Caki2 (cell line): ENCODE results near the gene SPEG. TPM values are rescaled to one million over a fixed set of nuclear protein-coding genes. Genes with fewer than 3 reads are reported as not detected.

Source experiments
- DNase-seq: peaks from one replicate; pipeline ENCODE4 v3.0.0-alpha.2; 2015; ENCODE audit warnings: low read depth
- in situ Hi-C: cut with HindIII; loops from 2 replicates; pipeline ENCODE4 v1.10.0; 2016; ENCODE audit warnings: low sequenced_read_pairs, low pct_unique_long_range_greater_than_20kb, mixed read lengths
- total RNA-seq: library from RNA; depleted of rRNA; stranded (reverse); fragments of >200 nt; shearing (Covaris generic); gene quantifications from 2 replicates; pipeline ENCODE4 v1.2.3, GENCODE V29; 2014; ENCODE audit warnings: low replicate concordance

The SPEG gene
- total RNA-seq, 1 experiment from 2014 or later: 8.4 TPM

DNA sequence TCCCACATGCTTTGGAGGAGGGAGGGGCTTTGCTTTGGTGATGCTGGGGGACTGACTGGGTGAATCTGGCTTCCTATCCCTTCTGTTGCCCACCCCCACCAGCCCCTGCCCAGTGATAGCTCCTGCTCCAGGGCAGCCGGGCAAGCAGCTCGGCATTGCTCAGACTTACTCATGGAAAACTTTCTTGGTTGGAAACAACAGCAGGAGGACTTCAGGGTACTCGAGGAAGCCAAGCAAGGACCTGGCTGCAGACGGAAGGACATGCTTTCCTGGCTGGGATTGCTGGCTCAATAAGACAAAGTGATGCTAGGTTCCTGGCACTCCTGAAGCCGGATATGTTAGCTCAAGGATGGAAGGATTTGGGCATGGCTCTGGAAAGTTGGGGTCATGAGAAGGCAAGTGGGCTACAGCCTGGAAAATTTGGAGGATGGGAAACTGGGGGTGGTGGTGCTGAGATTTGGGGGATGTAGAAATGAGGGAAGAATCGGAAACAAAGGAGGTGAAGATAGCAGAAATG, 3.1 kb downstream of the SPEG start:
- DNase-seq: no peak
- in situ Hi-C loops: no loop called here

DNA sequence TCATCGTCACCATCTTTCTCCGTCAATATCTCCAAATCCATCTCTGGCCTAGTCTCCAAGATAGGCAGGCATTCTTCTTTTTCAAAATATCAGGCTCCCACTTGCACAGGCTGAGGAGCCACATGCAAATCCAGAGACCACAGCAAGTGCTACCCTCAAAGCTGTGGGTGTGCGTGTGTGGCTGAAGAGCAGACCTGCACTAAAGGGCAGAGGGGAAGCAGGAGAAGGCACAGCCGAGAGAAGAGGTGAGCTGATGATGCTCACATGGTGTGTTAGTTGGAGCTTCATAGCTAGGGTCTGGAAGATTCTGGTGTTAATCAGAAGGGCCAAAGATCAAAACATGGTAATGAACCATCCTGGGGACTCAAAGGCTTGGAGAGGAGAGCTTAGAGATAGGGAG, 3.8 kb downstream of the SPEG start:
- DNase-seq: no peak
- in situ Hi-C loops: no loop called here

DNA sequence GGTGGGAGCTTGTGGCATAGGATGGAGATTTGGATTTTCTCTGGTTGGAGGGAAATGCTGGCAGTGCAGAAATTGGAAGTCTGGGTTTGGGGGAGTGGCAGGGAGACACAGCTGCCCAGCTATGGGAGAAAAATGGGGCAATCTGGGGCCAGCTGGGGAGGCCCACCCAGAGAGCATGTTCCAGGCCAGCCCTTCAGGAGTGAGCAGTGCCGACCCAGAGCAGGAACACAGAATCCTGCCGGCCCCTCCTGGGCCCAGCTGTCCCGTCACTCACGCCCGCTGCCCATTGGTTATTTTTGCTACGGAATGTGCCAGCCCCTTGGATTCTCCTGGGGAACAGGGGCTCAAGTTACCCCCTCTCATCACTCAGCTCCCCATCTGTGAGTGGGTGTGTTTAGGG, 4.9 kb downstream of the SPEG start:
- in situ Hi-C loops: no loop called here
- DNase-seq: no peak

DNA sequence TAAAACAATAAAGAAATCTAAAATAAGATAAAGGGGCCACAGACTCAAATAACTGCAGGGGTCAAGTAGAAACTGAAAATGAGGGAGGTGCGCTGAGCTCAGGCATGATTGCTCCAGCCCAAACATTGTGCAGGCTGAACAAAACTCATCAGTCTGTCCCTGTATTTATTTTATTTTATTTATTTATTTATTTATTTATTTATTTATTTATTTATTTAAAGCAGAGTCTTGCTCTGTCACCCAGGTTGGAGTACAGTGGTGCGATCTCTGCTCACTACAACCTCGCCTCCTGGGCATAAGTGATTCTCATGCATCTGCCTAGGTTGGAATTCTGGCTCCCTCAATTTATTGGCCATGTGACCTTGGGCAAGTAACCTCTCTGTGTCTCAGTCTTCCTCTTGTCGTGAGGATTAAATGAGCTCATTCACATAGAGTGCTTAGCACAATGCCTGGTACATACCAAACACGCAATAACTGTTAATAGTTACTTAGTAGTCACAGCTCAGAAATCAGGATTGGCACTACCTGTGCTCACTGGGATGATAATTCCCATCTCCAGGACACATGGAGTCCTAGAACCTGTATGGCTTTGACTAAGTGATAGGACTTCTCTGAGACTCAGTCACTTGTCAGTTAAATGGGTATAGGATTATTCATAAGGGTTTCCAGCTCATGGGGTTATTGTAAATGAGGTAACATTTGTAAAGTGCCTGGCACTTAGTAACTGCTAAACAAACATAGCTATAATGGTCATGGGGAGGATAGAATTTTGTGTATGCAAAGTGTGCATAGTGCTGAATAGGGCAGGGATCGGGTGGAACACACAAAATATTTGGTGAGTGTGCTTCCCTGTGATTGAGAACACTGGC, 6.0 kb downstream of the SPEG start:
- no peak for DNase-seq

DNA sequence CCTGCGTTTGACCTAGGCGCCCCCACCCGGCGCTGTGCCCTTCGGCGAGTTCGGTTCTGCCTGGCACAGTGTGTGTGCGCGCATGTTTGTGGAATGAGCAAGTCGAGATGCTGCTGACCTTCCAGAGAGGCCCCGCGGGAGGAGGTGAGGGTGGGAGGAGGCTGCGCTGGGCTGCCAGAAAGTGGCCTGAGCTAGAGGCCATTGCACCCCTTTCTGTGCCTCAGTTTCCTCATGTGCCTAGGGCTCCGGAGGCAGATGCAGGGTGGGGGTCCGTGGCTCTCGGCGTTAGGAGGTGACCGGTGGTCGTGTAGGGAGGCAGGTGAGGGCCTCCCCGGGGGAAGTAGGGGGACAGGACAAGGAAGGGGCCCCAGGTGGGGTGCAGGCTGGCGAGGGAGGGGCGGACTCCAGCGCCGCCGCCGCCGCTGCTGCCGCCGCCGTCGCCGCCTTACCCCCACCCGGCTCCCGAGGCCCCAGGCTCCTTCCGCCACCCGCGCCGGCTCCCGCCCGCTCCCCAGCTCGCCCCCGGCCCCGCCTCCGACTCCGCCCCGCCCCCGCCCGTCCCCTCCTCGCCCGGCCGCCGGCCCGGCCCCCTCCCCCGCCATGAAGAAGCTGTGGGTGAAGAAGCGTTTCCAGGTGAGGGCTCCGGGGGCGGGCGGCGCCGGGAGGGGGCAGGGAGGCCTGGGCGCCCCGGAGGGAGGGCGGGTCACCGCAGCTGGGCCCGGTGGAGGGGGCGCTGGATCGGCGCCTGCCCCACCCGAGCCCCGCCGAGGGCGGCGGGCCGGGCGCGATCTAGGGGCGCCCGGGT, 7.0 kb downstream of the SPEG start:
- in situ Hi-C loops: no loop called here
- DNase-seq: peak; percentile 16

More for the DNA sequence above, 6.0 kb downstream of the SPEG start:
- in situ Hi-C loops: no loop called here

DNA sequence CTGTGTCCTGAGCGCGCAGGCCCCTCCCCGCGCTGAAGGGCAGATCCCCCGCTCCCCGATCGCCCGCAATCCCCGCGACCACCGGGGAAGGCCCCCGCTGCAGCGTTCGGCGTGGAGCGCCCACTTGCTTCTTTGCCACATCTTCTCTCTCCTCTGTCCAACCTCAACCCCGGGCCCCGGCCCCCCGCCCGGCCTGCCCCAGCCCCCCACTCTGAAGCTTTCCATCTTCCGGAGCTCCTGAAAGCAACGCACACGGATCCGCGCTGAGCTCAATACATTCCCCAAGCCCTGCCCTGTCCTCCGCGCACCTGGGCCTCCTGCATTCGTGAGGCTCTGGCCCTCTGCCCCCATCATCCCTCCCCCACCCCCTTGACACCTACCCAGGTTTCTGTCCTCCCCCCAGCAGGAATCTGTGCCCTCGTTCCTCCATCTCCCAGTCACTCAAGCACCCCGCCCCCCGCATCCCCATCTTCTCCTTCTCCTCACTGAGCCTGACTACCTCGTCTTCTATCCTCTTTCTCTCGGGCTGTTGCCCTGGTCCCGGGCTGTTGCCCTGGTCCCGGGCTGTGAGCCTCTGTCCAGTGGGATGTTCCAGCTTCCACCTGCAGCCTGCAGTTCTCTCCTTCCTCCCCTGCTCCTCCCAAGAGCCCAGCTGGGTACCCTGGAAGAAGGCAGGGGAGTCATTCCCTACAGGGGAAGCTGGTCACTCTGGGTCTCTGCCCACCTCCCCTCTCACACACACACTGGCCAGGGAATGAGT, 7.8 kb downstream of the SPEG start:
- DNase-seq: no peak

DNA sequence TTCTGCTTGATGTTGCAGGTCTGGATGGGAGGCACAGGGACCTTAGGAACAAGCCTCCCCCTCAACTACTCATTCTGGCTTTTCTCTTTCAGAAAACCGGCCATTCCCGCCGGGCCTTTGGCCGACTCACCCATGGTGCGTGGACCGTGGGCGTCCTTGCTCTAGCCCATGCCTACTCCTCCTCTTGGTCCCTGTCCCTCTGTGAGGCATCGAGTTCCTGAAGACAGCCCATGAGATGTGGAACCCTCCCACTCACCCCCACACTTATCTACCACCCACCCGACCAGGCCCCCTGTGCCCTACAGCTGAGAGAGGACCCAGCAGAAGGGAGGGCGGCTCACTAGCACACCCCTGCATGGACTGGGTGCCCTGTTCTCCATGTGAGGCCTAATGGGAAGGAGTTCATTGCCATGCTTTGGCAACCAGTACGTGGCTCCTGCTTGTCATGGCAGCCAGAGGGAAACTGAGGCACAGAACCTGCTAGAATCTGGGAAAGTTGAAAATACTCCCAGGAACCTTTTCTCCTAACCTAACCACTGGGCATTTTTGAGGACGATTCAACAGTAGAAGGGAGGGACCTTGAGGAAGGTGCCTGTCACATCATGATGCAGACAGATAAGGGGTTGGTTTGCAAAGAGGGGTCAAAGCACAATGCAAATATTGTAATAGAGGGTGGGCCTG, 8.5 kb downstream of the SPEG start:
- in situ Hi-C loops: no loop called here
- DNase-seq: no peak

More for the DNA sequence above, 7.8 kb downstream of the SPEG start:
- in situ Hi-C loops: no loop called here

DNA sequence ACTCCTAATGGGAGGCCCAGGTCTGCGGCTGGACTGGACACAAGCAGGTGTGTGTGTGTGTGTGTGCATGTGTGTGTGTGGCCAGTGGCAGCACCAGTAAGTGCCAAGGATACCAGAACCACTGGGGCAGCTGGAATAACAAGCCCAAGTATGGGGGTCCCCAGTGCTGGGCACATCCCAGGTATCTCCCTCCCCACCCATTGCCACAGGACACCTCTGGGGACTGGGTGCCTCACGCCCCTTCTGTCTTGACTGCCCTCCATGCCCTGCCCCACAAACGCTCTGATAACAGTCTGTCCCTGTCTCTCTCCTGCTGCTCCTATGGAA, 9.0 kb downstream of the SPEG start:
- in situ Hi-C loops: no loop called here
- DNase-seq: no peak

DNA sequence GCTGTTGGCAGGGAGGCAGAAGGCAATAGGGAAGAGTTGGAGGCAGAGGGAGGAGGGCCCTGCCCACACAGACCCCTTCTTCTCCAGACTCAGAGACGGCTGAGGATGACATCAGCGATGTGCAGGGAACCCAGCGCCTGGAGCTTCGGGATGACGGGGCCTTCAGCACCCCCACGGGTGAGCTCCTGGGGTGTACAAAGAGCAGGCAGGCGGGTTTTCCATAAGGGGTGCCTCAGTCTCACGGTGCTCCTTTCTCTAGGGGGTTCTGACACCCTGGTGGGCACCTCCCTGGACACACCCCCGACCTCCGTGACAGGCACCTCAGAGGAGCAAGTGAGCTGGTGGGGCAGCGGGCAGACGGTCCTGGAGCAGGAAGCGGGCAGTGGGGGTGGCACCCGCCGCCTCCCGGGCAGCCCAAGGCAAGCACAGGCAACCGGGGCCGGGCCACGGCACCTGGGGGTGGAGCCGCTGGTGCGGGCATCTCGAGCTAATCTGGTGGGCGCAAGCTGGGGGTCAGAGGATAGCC, 10.0 kb downstream of the SPEG start:
- DNase-seq: no peak
- in situ Hi-C loops: no loop called here

DNA sequence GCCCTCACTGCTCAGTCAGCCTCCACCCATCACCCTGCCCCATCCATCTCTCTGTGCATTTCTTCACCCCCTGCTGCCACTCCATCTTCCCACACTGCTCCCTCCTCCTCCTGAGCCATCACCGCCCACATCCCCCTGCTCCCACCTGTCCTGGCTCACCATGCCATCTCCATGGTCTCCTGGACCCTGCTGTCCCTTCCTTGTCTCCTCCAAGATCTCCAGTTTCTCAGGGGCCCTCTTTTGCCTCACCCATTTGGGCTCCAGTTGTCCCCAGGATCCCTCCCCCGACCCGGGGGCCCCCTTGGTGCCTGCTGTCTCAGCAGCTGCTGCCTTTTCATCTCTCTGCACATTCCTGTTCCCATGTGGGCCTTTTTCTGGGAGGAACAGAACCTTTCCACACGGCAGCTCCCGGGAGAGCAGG, 10.6 kb downstream of the SPEG start:
- in situ Hi-C loops: no loop called here
- DNase-seq: no peak

DNA sequence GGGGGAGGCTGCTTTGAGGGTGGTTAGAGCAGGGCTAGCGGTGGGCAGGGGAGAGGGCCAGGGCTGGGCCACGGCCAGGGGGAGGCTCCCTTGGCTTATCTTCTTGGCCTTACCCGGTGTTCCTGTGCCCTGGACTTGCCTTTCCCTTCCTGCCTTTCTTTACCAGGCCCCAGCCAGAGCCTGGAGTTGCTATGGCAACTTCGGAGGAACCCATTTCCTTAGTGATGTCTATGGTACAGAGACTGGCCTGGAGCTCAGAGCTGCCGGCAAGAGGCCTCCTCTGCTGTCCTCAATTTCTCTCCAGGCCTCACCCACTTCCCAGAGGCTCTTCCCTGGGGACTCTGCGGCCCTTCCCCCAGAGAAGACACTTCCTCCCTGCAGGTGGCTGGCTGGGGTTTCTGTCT, 11.5 kb downstream of the SPEG start:
- DNase-seq: no peak

DNA sequence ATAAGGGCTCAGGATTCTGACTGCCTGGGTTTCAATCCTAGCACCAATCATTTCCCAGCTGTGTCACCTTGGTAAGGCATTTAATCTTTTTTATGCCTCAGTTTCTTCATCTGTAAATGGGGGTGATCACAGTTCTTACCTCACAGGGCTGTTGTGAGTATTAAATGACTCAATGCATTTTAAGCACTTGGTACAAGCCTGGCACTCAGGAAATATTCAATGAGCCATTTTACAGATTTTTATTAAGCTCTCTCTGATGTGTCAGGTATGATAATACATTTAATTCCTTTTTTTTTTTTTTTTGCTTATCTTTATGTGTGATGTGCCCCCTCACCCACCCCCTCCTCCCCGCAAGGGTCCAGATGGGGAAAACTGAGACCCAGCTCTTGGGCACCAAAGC, 12.0 kb downstream of the SPEG start:
- no peak for DNase-seq
- in situ Hi-C loops: no loop called here

More for the DNA sequence above, 11.5 kb downstream of the SPEG start:
- in situ Hi-C loops: no loop called here

DNA sequence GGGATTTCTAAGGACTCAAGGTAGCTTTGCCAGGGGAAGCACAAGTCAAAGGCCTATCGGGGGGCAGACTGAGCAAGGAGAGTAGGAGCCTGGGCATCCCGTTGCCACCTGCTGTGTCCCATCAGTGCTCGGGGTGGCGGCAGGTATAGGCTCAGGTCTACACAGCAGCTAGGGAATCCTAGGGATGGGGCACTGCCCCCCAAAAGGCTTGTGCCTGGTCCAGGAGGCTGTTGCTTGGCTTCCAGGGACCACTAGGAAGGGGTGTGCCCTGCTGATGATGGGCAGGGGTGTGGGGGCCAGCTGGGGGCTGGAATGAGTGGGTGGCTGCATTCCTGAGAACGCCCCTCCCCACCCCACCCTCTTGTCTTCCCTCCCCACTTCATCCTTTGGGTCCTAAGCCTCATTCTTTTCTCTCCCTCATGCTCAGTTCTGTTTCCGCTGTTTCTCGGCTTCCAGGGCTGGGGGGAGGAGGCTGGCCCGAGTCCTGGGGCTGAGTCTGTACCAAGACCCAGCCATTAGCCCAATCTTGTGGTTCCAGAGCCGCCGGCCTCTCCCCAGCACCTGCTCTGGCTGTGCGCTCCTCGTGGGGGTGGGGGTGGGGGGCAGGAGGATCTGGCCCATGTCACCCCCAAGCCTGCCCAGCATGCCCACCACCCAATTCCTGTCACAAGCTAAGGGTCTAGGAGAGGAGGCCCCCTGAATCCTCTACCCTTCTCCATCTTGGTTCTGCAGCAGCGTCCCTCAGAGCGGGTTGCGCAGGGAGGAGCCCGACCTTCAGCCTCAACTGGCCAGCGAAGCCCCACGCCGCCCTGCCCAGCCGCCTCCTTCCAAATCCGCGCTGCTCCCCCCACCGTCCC, 12.8 kb downstream of the SPEG start:
- in situ Hi-C loops: no loop called here
- DNase-seq: no peak

DNA sequence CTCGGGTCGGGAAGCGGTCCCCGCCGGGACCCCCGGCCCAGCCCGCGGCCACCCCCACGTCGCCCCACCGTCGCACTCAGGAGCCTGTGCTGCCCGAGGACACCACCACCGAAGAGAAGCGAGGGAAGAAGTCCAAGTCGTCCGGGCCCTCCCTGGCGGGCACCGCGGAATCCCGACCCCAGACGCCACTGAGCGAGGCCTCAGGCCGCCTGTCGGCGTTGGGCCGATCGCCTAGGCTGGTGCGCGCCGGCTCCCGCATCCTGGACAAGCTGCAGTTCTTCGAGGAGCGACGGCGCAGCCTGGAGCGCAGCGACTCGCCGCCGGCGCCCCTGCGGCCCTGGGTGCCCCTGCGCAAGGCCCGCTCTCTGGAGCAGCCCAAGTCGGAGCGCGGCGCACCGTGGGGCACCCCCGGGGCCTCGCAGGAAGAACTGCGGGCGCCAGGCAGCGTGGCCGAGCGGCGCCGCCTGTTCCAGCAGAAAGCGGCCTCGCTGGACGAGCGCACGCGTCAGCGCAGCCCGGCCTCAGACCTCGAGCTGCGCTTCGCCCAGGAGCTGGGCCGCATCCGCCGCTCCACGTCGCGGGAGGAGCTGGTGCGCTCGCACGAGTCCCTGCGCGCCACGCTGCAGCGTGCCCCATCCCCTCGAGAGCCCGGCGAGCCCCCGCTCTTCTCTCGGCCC, 13.6 kb downstream of the SPEG start:
- DNase-seq: no peak
- in situ Hi-C loops: no loop called here

DNA sequence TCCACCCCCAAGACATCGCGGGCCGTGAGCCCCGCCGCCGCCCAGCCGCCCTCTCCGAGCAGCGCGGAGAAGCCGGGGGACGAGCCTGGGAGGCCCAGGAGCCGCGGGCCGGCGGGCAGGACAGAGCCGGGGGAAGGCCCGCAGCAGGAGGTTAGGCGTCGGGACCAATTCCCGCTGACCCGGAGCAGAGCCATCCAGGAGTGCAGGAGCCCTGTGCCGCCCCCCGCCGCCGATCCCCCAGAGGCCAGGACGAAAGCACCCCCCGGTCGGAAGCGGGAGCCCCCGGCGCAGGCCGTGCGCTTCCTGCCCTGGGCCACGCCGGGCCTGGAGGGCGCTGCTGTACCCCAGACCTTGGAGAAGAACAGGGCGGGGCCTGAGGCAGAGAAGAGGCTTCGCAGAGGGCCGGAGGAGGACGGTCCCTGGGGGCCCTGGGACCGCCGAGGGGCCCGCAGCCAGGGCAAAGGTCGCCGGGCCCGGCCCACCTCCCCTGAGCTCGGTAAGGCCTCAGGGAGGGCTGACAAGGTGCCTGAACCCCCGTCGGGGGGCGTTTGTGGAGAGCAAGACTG, 14.2 kb downstream of the SPEG start:
- in situ Hi-C loops: no loop called here
- no peak for DNase-seq

DNA sequence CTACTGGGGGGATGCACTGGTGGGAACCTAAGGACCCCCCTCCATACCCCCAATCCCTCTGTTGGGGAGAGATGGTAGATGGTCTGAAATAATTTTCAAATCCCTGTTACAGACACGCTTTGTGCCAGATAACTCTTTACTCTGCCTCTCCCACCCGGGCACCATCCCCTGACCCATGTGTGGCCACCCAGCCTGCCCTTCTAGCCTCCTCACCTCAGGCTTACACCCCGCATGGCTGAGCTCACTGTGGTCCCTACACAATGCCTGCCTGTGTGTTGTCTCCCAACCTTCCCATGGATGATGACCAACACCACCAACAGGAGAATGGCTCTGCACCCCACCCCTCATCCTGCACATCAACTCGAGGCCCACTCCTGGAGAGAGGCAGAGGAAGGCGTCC, 15.0 kb downstream of the SPEG start:
- in situ Hi-C loops: no loop called here
- no peak for DNase-seq
